ENCODE measurements around the gene TTC28.

The TTC28 gene

DNA sequence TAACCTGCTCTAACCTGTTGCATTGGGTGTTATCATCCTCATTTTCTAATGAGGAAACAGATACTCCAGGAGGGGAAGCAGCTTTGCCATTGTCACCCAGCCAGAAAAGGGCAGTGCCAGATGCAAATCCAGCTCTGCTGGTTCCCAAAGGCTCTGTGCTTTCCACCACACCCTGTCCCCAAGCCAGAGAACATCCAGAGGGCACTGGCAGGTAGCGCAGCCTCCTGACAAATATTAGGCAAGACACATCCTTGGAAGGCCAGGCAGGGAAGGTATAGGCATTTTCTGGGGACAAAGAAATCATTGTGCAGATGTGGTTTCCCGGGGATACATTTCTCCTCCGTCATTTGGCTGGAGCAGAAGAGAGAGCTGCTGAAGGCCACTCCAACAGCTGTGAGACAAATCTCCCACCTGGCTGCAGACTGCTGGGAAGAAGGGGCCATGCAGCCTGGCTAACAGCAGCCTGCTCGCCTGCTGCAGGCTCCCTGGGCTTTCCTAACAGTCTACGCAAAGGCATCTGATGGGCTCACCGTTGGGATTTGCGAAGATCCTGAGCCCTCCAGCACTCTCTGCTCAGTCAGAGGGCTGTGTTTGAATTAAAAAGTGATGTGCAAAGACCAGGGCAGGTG is 666.7 kb downstream of the TTC28 start:
- no peak overlapping the region for H3K4me3 Mint-ChIP-seq
- H3K36me3 Mint-ChIP-seq (ENCODE audit: low read depth): no peaks in the 10 kb centered on the region
- H3K27me3 Mint-ChIP-seq (ENCODE audit: low read depth, poor library complexity): no peaks in the 10 kb centered on the region
- DNase-seq: no peak
- peaks cover 61% of the 10 kb centered on the region for H3K4me1 Mint-ChIP-seq
- TF ChIP-seq, protein P1, sequence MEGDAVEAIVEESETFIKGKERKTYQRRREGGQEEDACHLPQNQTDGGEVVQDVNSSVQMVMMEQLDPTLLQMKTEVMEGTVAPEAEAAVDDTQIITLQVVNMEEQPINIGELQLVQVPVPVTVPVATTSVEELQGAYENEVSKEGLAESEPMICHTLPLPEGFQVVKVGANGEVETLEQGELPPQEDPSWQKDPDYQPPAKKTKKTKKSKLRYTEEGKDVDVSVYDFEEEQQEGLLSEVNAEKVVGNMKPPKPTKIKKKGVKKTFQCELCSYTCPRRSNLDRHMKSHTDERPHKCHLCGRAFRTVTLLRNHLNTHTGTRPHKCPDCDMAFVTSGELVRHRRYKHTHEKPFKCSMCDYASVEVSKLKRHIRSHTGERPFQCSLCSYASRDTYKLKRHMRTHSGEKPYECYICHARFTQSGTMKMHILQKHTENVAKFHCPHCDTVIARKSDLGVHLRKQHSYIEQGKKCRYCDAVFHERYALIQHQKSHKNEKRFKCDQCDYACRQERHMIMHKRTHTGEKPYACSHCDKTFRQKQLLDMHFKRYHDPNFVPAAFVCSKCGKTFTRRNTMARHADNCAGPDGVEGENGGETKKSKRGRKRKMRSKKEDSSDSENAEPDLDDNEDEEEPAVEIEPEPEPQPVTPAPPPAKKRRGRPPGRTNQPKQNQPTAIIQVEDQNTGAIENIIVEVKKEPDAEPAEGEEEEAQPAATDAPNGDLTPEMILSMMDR (IDR thresholded peaks at IDR 0.05): no peak
- no peak overlapping the region for H3K27ac Mint-ChIP-seq
- no peaks in the 10 kb centered on the region for H3K9me3 Mint-ChIP-seq

DNA sequence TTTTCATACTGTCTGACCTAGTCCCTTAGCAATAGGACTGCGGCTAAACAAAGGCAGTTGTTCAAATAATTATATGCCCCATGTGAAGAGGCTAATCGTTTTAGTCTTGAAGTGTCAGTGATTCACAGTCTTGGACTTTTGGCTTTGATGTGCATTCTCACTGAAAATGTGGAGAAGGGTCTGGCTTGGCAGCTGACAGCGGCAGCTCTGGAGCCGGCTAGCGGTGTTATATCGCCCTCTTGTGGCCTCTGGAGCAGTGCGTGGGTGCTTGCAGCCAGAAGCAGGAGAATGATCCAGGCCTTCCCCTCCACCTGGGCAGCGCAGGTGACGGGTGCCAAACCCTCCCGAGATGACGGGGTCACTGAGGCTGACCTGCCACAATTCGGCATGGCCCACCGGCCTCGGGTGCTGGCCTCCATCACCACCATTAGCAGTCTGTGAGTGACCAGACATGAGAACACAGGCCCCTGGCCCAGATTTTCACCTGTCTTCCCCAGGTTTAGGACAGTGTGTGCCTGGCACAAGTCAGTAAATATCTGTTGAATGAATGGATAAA is 670.3 kb downstream of the TTC28 start:
- H3K27ac Mint-ChIP-seq: no peak overlapping the region
- no peaks in the 10 kb centered on the region for H3K9me3 Mint-ChIP-seq

DNA sequence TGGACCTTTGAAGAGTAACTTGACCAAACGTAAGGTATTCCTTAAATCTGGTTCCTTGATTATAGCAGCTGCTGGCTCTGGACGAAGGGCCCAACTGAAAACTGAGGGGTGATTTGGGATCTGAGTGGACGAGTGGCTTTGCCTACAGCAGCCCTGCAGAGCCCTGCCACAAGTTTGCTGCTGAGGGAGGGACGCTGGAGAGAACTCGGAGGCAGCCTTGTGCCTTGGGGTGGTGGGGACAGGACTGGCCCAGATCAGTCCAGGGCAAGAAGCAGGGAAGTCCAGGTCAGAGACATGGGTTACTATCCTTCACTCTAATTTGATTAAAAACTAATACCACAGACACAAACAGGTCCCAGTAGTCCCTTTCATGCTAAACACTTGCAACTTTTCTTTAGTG is 671.0 kb downstream of the TTC28 start:
- H3K9me3 Mint-ChIP-seq: no peaks in the 10 kb centered on the region
- H3K27ac Mint-ChIP-seq: no peak overlapping the region
- no peaks in the 10 kb centered on the region for H3K27me3 Mint-ChIP-seq (ENCODE audit: low read depth, poor library complexity)
- H3K36me3 Mint-ChIP-seq (ENCODE audit: low read depth): peaks cover 4% of the 10 kb centered on the region
- peaks cover 19% of the 10 kb centered on the region for H3K4me1 Mint-ChIP-seq
- TF ChIP-seq, protein P1 (IDR thresholded peaks at IDR 0.05): no peak
- H3K4me3 Mint-ChIP-seq: no peak overlapping the region
- DNase-seq: no peak

More for the DNA sequence above, 670.3 kb downstream of the TTC28 start:
- no peaks in the 10 kb centered on the region for H3K27me3 Mint-ChIP-seq (ENCODE audit: low read depth, poor library complexity)
- DNase-seq: peak; percentile 83
- H3K4me1 Mint-ChIP-seq: peaks cover 26% of the 10 kb centered on the region
- no peak overlapping the region for H3K4me3 Mint-ChIP-seq
- no peaks in the 10 kb centered on the region for H3K36me3 Mint-ChIP-seq (ENCODE audit: low read depth)
- TF ChIP-seq, protein P1 (IDR thresholded peaks at IDR 0.05): peak; percentile 96

DNA sequence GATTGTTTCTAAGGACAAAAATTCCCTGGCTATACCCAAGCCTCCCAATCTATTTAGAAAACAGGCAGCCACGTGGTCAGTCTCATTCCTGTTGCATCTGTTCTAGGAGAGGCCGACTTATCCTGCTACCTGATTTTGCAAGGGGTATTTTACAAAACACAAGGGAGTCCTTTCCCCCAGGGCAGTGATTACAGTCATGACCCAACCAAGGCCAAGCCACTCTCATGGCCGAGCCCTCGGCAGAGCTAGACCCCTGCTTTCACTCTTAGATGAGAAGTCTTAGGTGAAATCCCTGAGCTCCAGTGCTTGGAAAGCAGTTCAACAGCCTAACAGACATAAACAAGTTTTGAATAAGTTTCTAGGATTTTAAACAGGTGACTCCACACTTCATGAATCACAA is 671.6 kb downstream of the TTC28 start:
- H3K27me3 Mint-ChIP-seq (ENCODE audit: low read depth, poor library complexity): no peaks in the 10 kb centered on the region
- H3K4me3 Mint-ChIP-seq: no peak overlapping the region
- TF ChIP-seq, protein P1 (IDR thresholded peaks at IDR 0.05): no peak
- no peak for DNase-seq
- H3K9me3 Mint-ChIP-seq: no peaks in the 10 kb centered on the region
- H3K27ac Mint-ChIP-seq: no peak overlapping the region
- H3K36me3 Mint-ChIP-seq (ENCODE audit: low read depth): peaks cover 4% of the 10 kb centered on the region
- H3K4me1 Mint-ChIP-seq: peaks cover 14% of the 10 kb centered on the region

DNA sequence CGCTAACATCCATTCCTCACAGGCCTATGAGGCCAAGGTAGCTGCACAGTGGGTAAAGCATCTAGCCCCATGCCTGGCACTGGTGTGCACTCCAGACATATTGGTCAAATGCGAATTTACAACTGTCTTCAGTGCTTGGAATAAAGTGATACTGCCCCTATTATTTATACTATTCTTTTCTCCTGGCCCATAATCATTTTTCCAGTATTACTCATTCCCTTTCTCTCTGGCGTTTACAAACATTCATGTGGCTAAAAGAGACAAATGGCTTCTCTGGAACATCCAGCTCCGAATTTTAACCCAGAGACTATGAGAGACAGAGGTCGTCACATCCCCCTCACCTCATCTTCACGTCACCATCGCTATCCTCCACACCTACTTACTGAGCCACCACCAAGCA is 673.4 kb downstream of the TTC28 start:
- Mint-ChIP-seq H3K27ac (peak overlapping the region; percentile 64), H3K4me1 (no peaks in the 10 kb centered on the region)
- TF ChIP-seq, protein P1 (IDR thresholded peaks at IDR 0.05): no peak

DNA sequence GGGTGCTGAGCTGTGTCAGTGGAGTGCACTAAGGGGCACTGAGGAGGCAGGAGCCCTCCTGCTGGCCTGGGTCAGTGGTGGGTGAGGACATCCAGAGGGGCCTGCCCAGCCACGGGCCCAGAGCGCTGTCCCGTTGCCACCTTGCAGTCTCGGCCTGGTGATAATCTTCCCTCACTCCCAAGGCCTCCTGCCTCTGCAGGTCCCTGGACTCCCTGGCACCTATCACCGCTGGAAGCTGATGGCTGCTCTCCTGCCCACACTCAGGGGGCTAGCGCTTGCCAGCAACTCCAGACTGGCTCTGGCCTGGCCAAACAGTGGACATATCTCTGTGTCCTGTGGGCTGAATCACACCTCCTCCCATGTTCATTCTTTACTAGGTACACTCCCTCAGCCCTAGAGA is 674.1 kb downstream of the TTC28 start:
- DNase-seq: no peak
- no peaks in the 10 kb centered on the region for H3K4me1 Mint-ChIP-seq
- no peak overlapping the region for H3K27ac Mint-ChIP-seq
- H3K27me3 Mint-ChIP-seq (ENCODE audit: low read depth, poor library complexity): no peaks in the 10 kb centered on the region
- TF ChIP-seq, protein P1 (IDR thresholded peaks at IDR 0.05): no peak
- no peak overlapping the region for H3K4me3 Mint-ChIP-seq
- peaks cover 4% of the 10 kb centered on the region for H3K36me3 Mint-ChIP-seq (ENCODE audit: low read depth)
- no peaks in the 10 kb centered on the region for H3K9me3 Mint-ChIP-seq

More for the DNA sequence above, 673.4 kb downstream of the TTC28 start:
- Mint-ChIP-seq H3K4me3 (no peak overlapping the region), H3K27me3 (ENCODE audit: low read depth, poor library complexity) (no peaks in the 10 kb centered on the region), H3K36me3 (ENCODE audit: low read depth) (peaks cover 4% of the 10 kb centered on the region), H3K9me3 (no peaks in the 10 kb centered on the region)
- no peak for DNase-seq
